ENCODE results near the gene CLMN. TPM values are rescaled to one million over a fixed set of nuclear protein-coding genes. Genes with fewer than 3 reads are reported as not detected.

Gene CLMN
- total and polyA plus RNA-seq, 2 of the 8 experiments (the other 6 are each of a cell fraction or from before 2014, with no cell fraction given): 1.6 to 8.2 TPM

DNA sequence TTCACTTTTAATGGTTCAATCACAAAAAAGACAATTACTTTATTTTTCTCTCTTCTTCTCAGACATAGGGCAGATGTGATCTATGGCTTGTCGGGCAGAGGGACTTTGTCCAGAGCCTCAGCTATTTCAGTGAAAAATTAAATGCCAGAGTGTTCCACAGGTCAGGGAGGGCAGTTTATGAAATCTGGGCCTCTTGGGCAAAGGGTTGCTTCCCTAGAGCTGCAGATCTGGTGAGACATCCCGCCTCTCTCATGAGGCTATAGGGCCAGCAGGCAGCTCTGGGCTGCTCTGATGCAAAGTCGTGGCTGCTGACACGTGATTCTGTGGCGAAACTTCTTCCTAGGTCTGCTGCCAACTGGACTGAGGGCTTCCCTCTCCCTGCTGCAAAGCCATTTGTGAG lies 6.0 kb downstream of the CLMN start:
- Histone ChIP-seq H3K36me3 (ENCODE audit: control insufficient read depth in 2 of 4, insufficient read depth in 4 of 4, low read length in 3 of 4) (no peaks in the 10 kb centered on the region), H3K23me2 (ENCODE audit: low read depth, low read length) (no peaks in the 10 kb centered on the region), H3K14ac (ENCODE audit: insufficient read length) (no peak overlapping the region), H4K91ac (replicated peaks; ENCODE audit: insufficient read length, low read length) (no peak overlapping the region), H4K20me1 (replicated peaks in 1 of 2; ENCODE audit: control insufficient read depth in 1 of 2, insufficient read depth in 2 of 2, low read length in 2 of 2) (peaks cover 0 to 4% of the 10 kb centered on the region in 2 experiments), H2BK5ac (ENCODE audit: low read depth, low read length) (no peak overlapping the region), H4K8ac (ENCODE audit: extremely low read depth, insufficient read depth, low read length) (0 out of 2 replicates have a peak overlapping the region, but pooled peaks have one; percentile 57), H2BK120ac (replicated peaks; ENCODE audit: low read depth, low read length) (no peak overlapping the region), H3K18ac (ENCODE audit: extremely low read depth, low read length) (no peak overlapping the region), H3K4ac (replicated peaks; ENCODE audit: insufficient read length, low read depth, low read length) (no peak overlapping the region), H3K79me1 (ENCODE audit: low read depth, low read length) (peaks cover 3% of the 10 kb centered on the region; the same call in 1 of the 2 replicates), H2AK5ac (ENCODE audit: low read depth, low read length) (no peak overlapping the region), H2BK12ac (ENCODE audit: low read depth, low read length) (no peak overlapping the region), H3K4me2 (ENCODE audit: insufficient read depth in 1 of 2, low read depth in 2 of 2, low read length in 2 of 2) (no peak overlapping the region), H2BK20ac (ENCODE audit: low read length) (no peak overlapping the region), H3K9ac (replicated peaks in 1 of 4; ENCODE audit: extremely low read depth in 1 of 4, low read depth in 3 of 4, low read length in 3 of 4) (no peak overlapping the region), H3K4me1 (replicated peaks in 1 of 4; ENCODE audit: control insufficient read depth in 3 of 4, insufficient read depth in 4 of 4, low read length in 3 of 4) (peaks cover 0 to 2% (median 0%) of the 10 kb centered on the region in 4 experiments; a peak in 2 of 7 replicates), H3K27me3 (replicated peaks in 1 of 4; ENCODE audit: control insufficient read depth in 3 of 4, extremely low read depth in 1 of 4, insufficient read depth in 3 of 4, low read length in 3 of 4) (peaks cover 0 to 9% (median 6%) of the 10 kb centered on the region in 4 experiments; a peak in 5 of 7 replicates), H2BK15ac (ENCODE audit: low read length) (no peak overlapping the region), H3K79me2 (ENCODE audit: control insufficient read depth in 1 of 2, insufficient read depth in 2 of 2, low read length in 2 of 2) (no peaks in the 10 kb centered on the region), H3K4me3 (ENCODE audit: extremely low read depth in 1 of 4, insufficient read depth in 2 of 4, low read depth in 3 of 4, low read length in 4 of 4) (no peak overlapping the region), H2AFZ (ENCODE audit: low read length) (no peak overlapping the region), H3K9me3 (ENCODE audit: insufficient read depth in 2 of 2, low read depth in 1 of 2, low read length in 1 of 2) (no peaks in the 10 kb centered on the region), H3K27ac (ENCODE audit: low read depth, low read length) (no peak overlapping the region), H3K23ac (ENCODE audit: insufficient read length) (no peak overlapping the region), H4K5ac (ENCODE audit: insufficient read length, low read depth, low read length) (no peak overlapping the region), H3K56ac (replicated peaks; ENCODE audit: insufficient read length, low read depth, low read length) (no peak overlapping the region)
- DNase-seq (ENCODE audit: low read depth in 1 of 2, low spot score in 2 of 2) (no peak), FAIRE-seq (no peak)
- 88% methylated on average over 5 of the region's 5 CpGs; no CpG with 5 or more reads in 1 of the 2 experiments for WGBS, 2 experiments (ENCODE audit: extremely low coverage in 1 of 2, insufficient coverage in 1 of 2, insufficient read length in 1 of 2, insufficient replicate concordance in 2 of 2, low coverage in 1 of 2, low lambda C conversion rate in 2 of 2, missing lambda C conversion rate in 1 of 2)
- POLR2A ChIA-PET (ENCODE audit: partially characterized antibody): no interaction called here
- TF ChIP-seq YY1 (IDR thresholded peaks at IDR 0.05; ENCODE audit: low read depth, low read length) (no peak), SRF (IDR thresholded peaks at IDR 0.05; ENCODE audit: low read depth, low read length) (no peak), CBX8 (IDR thresholded peaks at IDR 0.05; ENCODE audit: borderline replicate concordance, low read depth, low read length) (no peak), RAD21 (IDR thresholded peaks at IDR 0.05 in 1 of 2, conservative IDR thresholded peaks at IDR 0.05 in 1 of 2; ENCODE audit: low read depth in 2 of 2, low read length in 2 of 2) (no peak), CHD1 (IDR thresholded peaks at IDR 0.05; ENCODE audit: low read depth, low read length) (no peak), RXRA (IDR thresholded peaks at IDR 0.05; ENCODE audit: insufficient read depth, low read depth, low read length) (no peak), SIRT6 (IDR thresholded peaks at IDR 0.05; ENCODE audit: low read length) (no peak), PHF8 (conservative IDR thresholded peaks at IDR 0.05; ENCODE audit: low read depth, low read length) (no peak), CREB1 (IDR thresholded peaks at IDR 0.05) (no peak), POLR2A (IDR thresholded peaks at IDR 0.05; ENCODE audit: control extremely low read depth in 1 of 2, low read depth in 2 of 2, low read length in 2 of 2) (no peak)
- TF ChIP-seq, protein P1, sequence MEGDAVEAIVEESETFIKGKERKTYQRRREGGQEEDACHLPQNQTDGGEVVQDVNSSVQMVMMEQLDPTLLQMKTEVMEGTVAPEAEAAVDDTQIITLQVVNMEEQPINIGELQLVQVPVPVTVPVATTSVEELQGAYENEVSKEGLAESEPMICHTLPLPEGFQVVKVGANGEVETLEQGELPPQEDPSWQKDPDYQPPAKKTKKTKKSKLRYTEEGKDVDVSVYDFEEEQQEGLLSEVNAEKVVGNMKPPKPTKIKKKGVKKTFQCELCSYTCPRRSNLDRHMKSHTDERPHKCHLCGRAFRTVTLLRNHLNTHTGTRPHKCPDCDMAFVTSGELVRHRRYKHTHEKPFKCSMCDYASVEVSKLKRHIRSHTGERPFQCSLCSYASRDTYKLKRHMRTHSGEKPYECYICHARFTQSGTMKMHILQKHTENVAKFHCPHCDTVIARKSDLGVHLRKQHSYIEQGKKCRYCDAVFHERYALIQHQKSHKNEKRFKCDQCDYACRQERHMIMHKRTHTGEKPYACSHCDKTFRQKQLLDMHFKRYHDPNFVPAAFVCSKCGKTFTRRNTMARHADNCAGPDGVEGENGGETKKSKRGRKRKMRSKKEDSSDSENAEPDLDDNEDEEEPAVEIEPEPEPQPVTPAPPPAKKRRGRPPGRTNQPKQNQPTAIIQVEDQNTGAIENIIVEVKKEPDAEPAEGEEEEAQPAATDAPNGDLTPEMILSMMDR (IDR thresholded peaks at IDR 0.05; ENCODE audit: control extremely low read depth in 1 of 3, insufficient read depth in 1 of 3, low read depth in 1 of 3, low read length in 3 of 3): no peak
- CTCF ChIA-PET (ENCODE audit: partially characterized antibody): interaction anchor here (0.7 to 0.9 kb wide), 2 partner anchors 101 to 481 kb away, joined by 3 read pairs; no protein-coding TSS in a partner anchor

All from H1 (cell line).